Dedifferentiated amniotic fluid mesenchymal stem cell (primary cell): ENCODE results near the gene NUDT12.
A peak's percentile ranks its signal among the peaks of the same experiment; 100 is the strongest.

ENCODE experiments used
- DNase-seq: peaks from one replicate; pipeline ENCODE4 v3.0.0-alpha.2; 2016; ENCODE audit errors: extremely low spot score

Gene NUDT12

DNA sequence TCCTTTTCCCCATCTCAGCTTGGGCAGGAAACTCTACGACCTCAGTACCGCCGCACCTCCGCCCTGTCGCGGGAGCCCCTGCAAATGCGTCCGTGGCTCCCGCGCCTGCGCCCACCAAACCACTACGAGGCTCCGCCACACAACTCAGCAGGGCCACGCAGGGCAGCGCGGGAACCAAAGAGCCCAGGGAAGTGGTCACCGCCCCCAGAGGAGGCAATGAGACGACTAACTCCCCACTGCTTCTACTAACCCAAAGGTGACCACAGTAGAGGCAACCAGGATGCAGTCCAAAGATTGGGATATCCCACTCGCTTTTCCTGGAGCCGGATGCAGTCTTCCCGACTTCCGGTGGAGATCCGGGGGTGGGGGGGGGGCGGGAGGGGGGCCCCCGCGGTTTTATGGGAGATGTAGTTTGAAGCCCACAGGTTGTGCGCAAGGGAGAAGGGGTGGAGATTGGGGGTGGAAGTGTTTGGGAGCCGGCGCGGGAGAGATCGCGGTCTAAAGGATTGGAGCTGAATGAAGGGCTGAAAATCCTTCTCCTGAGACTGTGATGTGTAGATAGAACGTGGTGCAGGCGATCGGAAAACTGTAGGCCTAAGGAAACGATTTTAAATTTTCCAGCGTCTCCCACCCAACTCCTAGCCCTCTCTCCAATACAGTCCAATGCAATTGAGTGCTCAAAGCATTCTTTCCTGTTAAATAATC lies at the start of gene NUDT12:
TSS of gene NUDT12 (minus strand) at position 337 of the 705 bp plus-strand sequence. CDS start 2,541 bp downstream, outside the sequence.
- peak; percentile 59 for DNase-seq

DNA sequence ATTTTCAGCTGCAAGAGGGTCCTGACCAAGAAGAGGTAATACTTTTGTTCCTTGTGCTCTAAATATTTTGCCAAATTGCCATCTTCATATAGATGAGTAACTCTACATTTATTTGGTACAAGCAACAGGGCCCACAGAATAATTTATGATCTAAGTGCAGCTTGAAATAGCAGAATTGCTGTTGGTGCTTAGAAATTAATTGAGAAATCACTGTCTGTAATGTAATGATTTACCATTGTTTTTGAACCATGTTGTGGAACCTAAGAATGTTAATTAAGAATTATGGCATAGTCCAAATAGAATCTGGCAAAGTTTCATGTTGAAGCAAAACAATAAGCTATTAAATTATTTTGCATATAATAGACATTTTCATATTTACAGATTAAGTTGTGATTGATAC lies 44.8 kb upstream of the NUDT12 start:
- no peak for DNase-seq

DNA sequence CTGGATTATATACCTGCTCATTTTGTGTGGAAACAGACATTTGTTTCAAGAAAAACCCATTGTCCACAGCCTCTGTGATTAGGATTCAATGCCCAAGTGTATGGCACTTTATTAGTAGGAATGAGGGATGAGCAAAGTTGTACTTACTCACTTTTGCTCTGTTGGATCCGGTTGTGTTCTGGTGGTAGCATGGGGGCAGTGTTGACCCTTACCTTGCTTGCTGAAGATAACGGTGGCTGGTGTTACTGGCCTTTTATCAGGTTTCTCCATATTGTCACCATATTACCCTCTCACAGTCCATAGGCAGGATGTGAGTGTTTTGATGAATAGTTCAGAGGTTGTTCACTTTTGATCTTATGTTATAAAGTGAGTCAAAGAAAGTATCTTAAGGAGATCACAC lies 42.7 kb upstream of the NUDT12 start:
- DNase-seq = no peak

DNA sequence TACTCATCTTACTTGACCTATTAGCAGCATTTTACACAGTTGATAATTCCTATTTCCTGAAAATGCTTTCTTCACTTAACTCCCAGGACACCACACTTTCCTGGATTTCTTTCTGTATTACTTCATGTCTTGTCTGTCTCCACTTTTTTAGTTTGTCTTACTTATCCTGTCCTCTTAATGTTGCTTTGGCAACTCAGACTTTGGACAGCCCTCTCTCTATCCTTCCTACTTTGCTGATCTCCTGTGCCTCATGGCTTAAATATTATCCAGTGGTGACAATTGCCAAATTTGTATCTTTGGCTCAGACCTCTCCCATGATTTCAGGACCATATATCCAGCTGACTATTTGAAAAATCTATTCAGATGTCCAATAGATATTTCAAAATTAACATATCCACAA lies 39.8 kb upstream of the NUDT12 start:
- no peak for DNase-seq

DNA sequence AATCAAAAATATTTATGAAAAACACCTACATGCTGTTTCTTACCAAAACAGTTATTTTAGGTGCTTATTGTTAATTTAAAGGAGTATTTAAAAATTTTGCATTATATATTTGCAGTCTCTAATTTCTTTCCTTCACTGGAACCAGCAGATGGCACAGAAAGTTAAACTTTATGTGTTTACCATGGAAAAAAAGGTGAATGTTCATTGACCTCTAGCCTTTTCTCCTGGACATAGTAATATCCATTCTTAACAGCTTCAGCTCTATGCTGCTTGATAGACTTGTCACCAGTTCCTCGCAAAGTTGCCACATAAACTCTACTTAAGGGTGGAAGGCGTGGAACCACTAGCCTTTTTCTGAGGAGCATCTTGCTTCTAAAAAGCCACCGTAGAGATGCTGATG lies 38.7 kb upstream of the NUDT12 start:
- DNase-seq = no peak

DNA sequence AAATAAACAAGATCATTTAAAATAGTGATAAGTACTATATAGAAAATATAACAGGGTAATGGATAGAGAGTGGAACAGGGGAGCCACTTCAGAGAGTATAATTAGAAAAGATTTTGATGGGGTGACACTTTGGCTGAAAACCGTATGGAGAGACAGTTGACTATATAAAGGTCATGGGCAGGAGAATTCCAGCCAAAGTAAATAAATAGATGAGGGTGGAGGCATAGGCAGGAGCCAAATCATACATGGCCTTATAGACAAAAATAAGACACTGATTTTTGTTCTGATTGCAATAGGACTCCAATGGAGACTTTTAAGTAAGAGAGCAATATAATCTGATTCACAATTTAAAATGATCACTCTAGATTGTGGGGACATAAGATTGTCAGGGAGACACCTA lies 37.5 kb upstream of the NUDT12 start:
- DNase-seq = no peak

DNA sequence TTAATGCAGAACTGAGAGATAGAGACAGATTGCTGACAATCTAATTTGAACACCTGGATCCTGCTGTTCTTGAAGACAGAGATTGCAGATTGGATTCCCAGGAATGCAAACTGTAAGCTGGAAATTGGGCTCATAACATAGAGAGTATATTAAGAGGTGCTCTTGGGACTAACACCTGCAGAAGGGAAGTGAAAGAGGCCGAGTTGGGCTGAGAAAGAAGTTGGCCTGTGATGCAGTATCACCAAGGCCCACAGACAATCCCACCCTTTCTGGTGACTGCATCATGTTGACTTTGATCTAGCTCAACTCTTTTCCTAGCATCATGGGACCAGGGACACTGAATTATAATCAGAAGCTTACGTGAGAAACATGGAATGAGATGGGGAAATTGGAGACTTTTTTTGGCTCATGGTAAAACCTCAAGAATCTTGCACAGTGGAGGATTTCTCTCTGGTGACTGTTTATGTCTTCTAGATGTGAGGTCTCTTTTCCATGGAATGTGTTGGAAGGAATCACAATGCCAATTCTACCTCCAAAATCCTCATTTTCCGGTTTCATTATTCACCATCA lies 36.5 kb upstream of the NUDT12 start:
- DNase-seq = no peak

DNA sequence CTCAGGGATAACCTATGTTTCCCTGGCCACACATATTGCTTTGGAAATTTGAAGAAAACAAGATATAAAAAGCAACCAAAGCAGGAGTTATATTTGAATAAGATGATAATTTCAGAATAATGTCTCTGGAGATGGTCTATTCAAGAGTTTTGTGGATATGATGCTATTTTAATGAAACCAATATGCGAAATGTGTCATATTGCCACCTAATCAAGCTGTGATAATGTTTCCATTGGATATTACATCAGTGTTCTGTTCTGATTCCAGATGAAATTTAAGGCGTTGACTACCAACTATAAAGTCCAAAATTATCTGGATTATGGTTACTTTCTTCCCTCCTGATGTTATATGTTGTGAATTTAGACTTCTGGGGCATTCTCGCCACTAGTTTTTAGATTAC lies 27.6 kb upstream of the NUDT12 start:
- DNase-seq = no peak

DNA sequence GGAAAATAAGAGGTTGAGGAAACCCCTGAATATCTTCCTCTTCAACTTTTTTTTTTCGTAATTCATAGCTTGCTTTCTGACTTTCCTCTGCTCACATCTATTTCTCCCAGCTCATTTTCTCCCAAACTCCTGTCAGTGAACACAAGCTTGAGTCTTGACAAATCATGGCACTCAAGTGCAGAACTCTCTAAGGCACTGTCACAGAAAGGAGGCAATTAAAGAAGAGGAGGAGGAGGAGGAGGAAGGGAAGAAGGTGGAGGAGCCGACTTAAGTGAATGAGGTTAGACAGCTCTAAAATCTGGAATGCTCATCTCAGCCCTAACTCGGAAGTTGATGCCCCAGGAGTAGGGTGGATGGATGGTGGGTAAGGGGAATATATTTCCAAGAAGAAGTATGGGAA lies 27.2 kb upstream of the NUDT12 start:
- DNase-seq = no peak

DNA sequence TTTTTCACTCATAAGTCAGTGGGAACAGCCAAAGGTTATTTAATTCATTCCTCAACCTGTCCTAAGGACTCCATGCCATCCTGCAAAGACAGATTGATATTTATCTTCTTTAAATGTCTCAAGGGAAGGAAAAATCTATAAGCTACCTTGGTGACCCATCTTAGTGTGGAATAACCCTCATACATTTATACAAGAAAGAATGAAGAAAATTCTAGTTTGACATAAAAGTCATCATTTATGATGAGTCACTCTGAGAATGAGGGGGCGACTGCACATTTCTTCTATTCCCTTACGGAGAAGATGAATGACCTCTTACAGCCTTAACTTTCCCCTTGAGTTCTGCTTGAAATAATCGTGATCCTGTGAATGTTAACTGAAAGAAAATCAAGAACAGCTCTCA lies 26.8 kb upstream of the NUDT12 start:
- no peak for DNase-seq

DNA sequence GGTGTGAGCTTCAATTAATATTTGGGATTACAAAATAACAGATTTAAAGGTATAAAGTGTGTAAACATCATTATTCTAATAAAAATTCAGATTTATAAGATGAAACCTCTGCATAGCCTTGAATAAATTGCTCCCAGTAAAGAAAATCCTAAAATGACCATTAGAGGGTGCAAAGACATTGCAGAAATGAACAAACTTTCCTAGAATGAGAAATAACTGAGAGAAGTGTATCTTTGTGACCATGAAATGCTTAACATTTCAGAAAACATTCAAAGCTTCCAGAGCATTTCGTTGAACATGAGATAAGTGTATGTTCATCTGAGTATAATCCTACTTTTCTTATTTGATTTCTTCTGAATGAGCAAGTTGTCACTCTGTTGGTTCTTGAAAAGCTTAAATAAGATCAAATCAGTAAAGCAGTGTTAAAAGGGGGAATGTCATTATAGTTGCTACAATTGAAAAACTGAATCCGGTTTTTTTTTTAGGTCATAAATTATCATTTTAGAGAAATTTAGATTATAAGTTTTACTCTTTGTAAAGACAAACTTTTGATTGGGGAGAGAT lies 24.7 kb upstream of the NUDT12 start:
- peak; percentile 80 for DNase-seq

DNA sequence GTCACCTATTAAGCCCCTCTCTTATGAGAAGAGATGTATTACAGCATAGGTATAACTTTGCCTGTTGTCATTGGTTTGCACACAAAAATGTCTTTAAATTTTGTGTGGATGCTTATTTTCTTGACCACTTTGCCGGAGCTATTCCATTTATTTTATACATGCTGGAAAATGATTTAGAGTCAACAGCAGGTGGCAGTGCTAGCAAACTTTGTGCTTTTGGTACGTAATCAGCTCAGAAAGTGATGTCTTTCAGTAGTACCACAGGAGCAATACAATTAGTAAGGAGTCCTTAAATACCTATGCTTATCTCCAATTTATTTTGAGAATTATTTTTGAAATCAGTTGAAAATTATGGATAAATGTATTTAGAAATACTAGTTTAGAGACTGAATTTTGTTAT lies 19.8 kb upstream of the NUDT12 start:
- DNase-seq = peak; percentile 45

DNA sequence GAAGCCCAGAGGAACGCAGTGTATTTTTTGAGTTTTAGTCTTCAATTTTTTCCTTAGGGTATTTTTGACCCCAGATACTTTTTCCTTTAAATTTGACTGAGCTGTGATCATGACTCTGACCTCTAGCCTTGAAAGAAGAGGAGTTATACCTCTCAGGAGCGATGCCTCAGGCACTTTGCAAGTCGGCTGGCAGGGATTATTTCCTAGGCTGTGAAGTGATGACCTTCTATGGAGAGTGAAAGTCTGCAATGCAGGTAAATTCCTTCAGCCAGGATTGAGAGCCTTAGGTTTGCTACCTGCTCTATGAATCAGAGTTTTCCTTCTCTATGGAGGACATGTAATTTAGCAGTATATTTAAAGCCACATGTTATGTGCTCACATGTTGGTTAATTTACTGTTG lies 10.8 kb upstream of the NUDT12 start:
- DNase-seq = no peak

DNA sequence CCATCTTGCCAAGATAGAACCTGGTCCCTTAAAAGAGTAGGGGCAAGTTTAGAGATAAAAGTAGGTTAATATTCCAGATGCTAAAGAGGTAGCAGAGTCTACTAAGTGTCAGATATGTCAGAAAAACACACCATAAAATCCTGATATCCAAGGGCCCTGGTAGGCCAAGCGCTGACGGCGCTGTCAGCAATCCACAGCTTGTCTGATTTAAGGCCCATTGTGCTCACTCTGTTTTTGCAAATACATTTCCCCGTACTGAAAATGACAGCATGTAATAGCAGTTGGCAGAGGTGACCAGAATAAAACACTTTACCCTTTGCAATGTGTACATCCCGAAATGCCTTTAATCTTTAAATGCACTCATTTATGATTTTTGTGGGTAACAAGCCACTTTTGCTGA lies 9.9 kb upstream of the NUDT12 start:
- no peak for DNase-seq

DNA sequence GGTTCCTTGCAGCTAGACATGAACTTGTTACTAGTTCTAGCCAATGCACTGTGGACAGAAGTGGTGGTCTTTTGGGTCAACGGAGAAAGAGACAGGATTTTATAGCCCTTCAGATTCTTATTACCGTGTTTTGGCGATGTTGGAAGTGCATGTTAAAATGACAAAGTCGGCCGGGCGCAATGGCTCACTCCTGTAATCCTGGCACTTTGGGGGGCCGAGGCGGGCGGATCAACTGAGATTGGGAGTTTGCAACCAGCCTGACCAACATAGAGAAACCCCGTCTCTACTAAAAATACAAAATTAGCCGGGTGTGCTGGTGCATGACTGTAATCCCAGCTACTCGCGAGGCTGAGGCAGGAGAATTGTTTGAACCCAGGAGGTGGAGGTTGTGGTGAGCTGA lies 9.1 kb upstream of the NUDT12 start:
- no peak for DNase-seq

DNA sequence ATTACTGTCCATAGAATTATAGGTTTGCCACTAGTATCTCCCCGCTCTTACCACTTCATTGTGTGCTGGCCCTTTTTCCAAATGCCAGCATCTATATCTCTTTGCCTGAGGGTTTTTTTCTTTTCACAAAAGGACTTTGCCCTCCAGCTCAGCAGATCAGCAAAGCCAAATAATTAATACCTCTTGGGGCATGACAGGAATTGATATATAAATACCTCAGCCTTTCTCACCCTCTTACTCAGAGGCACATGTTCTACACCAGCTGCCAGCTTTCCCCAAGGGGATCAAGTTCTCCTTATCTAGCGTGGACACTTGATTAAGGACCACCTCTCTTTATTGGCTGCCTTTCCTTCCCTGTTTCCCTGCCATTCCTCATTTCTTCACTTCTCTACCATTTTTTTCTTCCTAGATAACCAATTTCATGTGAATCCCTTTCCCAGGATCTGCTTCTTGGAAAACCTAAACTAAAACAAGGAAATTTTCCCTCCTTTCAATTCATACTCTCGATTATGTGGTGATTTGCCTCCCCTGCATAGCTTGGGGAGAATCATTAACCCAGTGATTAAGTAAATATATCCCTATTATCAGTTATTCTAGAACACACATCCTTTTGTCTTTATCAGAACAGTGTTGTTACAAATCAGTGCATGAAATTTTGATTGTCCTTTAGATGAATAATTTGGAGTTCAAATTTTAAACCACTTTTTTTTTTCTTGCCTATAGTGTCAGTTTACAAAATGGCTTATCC lies 6.9 kb upstream of the NUDT12 start:
- no peak for DNase-seq

DNA sequence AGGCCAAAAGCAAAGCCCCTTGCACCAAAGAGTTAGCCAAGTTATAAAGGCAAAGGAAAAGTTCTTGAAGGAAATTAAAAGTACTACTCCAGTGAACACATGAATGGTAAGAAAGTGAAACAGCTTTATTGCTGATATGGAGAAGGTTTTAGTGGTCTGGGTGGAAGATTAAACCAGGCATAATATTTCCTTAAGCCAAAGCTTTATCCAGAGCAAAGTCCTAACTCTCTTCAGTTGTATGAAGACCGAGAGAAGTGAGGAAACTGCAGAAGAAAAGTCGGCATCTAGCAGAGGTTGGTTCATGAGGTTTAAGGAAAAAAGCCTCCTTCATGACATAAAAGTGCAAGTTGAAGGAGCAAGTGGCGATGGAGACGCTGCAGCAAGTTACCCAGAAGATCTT lies 3.1 kb upstream of the NUDT12 start:
- no peak for DNase-seq

DNA sequence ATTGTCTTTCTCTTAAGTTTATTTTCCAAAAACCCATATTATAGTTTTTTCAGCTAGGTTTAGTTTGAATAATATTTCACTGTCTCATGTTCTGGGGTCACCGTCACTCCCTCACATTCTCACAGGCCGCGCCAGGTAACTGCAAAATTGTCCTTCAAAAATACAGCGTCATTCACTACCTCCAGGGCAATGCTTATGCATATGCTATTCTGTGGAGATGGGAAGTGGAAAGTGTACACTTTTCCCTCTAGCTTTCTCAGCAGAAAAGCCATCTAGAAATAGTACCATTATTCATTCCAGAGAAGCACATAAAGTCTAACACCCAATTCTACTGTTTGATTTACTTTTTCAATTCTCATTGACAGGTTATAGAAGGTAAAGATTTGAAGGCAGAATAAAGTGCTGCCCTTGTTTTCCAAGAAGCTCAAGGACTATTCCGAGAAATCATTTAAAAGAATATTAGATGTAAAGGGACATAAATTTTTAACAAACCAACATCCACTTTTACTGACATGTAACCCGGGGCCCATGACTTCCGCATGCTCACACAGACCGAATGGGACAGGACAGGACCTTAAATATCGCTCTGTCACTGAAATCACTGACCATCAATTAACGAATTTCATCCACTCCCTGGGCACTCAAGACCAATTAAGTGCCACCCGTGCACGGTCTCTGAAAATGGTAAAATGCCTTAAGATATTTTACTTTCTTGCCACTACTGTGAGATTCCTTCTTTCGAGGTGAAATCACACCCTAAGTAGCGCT lies 720 bp downstream of the NUDT12 start:
- DNase-seq = no peak

DNA sequence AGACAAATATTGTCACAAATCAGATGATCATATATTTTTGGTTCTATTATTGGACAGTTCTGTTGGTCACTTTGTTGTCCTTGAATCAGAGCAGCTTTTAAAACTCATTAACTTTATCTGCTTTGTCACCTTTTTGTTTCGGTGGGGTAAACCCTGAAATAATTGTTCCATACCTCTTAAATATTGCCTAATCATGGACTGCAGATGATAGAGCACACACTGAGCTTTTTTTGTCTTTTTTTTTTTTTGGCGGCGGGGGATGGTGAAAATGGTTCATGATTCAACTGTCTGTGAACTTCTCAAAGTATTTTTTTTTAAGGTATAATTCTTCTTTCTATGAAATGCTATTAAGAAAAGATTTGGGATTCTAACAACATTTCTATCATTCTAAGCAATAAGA lies 1.8 kb downstream of the NUDT12 start:
- DNase-seq = no peak

DNA sequence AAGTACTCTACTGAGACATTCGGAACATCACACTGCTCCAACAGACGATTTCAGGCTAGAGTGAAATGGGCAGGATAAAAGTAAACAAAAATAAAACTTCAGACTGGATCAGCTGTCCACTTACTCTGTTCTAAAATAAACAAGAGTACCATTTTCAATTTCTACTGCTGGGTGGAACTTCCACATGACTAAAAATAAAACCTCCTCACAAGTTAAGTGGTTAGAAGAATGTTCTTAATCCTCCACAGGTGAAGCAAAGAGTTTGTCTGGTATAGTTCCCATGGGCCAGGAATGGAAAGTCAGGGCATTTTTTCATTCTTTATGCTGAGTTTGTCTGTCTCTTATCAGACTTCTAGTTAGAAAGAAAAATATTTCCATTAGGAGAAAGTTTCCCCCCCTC lies 15.7 kb downstream of the NUDT12 start:
- no peak for DNase-seq

DNA sequence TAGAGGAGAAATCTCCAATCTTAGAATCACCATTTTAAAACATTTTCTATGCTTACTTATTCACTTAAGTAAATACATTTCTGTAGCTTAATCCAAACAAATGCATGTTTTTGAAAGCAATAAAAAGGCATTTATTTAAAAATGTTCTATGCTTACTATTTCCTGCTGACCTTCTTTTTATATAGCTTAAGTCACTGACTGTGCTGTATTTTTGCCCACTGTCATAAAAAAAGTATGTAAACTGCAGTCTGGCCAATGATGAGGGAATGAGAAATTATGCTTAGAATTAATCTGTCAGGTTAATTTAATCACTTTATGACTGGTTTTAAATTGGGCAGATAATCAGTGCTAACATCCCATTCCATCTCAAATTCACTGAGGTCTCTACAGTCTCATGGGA lies 20.1 kb downstream of the NUDT12 start:
- DNase-seq = no peak

DNA sequence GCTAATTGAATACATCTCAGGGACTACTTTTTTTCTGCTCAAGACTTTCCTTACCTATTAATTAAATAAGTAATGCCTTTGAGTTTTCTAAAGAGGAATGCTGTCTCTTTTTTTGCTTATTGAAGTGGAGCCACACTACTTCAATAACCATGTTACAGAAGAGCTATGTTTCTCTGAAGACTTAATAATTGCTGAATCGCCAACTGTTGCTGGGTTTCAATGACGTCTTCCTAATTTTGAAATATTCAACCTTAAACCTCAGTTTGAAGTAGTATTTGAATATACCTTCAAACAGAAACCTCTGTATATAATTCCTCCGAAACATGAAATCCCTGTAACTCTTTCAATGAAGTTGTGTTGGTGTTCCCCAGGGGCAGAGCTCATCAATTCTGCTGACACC lies 21.0 kb downstream of the NUDT12 start:
- no peak for DNase-seq
